Dermis blood vessel endothelial cell (primary cell): Measurements from ENCODE around the gene B3GALT6. TPM values are rescaled to one million over a fixed set of nuclear protein-coding genes. Genes with fewer than 3 reads are reported as not detected.

Source experiments
- total RNA-seq: library from RNA; depleted of rRNA; stranded (reverse); fragments of >200 nt; gene quantifications from 2 replicates; pipeline ENCODE4 v1.2.3, GENCODE V29; 2014

Gene B3GALT6
- total RNA-seq, 1 donor from 2014 or later: 46.6 TPM

Other genes with a start within 250 kb of the B3GALT6 start
- 49.6 and 76.9 TPM in 2 replicates for gene HES4, start 232.1 kb upstream of the B3GALT6 start, total RNA-seq
- 75.4 and 122 TPM in 2 replicates for gene ISG15, start 218.7 kb upstream of the B3GALT6 start, total RNA-seq
- 102 and 117 TPM in 2 replicates for gene AGRN, start 212.1 kb upstream of the B3GALT6 start, total RNA-seq
- gene RNF223, start 157.9 kb upstream of the B3GALT6 start, total RNA-seq: not detected in 2 replicates
- gene C1orf159, start 116.1 kb upstream of the B3GALT6 start, total RNA-seq: 11.4 and 11.7 TPM in 2 replicates
- not detected in 2 replicates for gene TTLL10, start 58.4 kb upstream of the B3GALT6 start, total RNA-seq
- gene TNFRSF18, start 25.6 kb upstream of the B3GALT6 start, total RNA-seq: 1.0 TPM in 1 of 2 replicates, not detected in the other
- gene TNFRSF4, start 18.1 kb upstream of the B3GALT6 start, total RNA-seq: 1.8 and 4.8 TPM in 2 replicates
- 122 and 160 TPM in 2 replicates for gene SDF4, start 236 bp upstream of the B3GALT6 start, total RNA-seq
- gene C1QTNF12, start 14.5 kb downstream of the B3GALT6 start, total RNA-seq: 0.17 and 0.56 TPM in 2 replicates
- 57.3 and 62.1 TPM in 2 replicates for gene UBE2J2, start 41.6 kb downstream of the B3GALT6 start, total RNA-seq
- gene SCNN1D, start 48.2 kb downstream of the B3GALT6 start, total RNA-seq: 0.14 and 1.0 TPM in 2 replicates
- 16.8 and 30.6 TPM in 2 replicates for gene ACAP3, start 75.7 kb downstream of the B3GALT6 start, total RNA-seq
- 11.1 and 13.7 TPM in 2 replicates for gene PUSL1, start 76.4 kb downstream of the B3GALT6 start, total RNA-seq
- 52.8 and 77.5 TPM in 2 replicates for gene INTS11, start 92.4 kb downstream of the B3GALT6 start, total RNA-seq
- gene CPTP, start 92.6 kb downstream of the B3GALT6 start, total RNA-seq: 21.6 and 33.3 TPM in 2 replicates
- 0.28 and 0.85 TPM in 2 replicates for gene TAS1R3, start 99.0 kb downstream of the B3GALT6 start, total RNA-seq
- 43.5 and 54.6 TPM in 2 replicates for gene DVL1, start 117.2 kb downstream of the B3GALT6 start, total RNA-seq
- 0.56 and 1.7 TPM in 2 replicates for gene MXRA8, start 126.3 kb downstream of the B3GALT6 start, total RNA-seq
- gene AURKAIP1, start 143.0 kb downstream of the B3GALT6 start, total RNA-seq: 80.2 and 106 TPM in 2 replicates
- gene CCNL2, start 167.1 kb downstream of the B3GALT6 start, total RNA-seq: 71.1 and 183 TPM in 2 replicates
- 98.2 and 102 TPM in 2 replicates for gene MRPL20, start 175.1 kb downstream of the B3GALT6 start, total RNA-seq
- gene ANKRD65, start 189.0 kb downstream of the B3GALT6 start, total RNA-seq: 0.28 and 0.51 TPM in 2 replicates
- gene VWA1, start 203.5 kb downstream of the B3GALT6 start, total RNA-seq: 12.7 and 45.3 TPM in 2 replicates
- gene ATAD3C, start 217.5 kb downstream of the B3GALT6 start, total RNA-seq: 0.17 and 1.5 TPM in 2 replicates
- gene ATAD3B, start 239.5 kb downstream of the B3GALT6 start, total RNA-seq: 15.0 and 21.7 TPM in 2 replicates